Activated CD4-positive, alpha-beta T cell treated with anti-CD3 and anti-CD28 coated beads, Interleukin-2, amount 50 U/mL, for 1 hour (primary cell): ENCODE data around the gene FAM161A.

Experiments used
- DNase-seq: peaks from one replicate; pipeline ENCODE4 v3.0.0-alpha.2; 2020

Gene FAM161A

DNA sequence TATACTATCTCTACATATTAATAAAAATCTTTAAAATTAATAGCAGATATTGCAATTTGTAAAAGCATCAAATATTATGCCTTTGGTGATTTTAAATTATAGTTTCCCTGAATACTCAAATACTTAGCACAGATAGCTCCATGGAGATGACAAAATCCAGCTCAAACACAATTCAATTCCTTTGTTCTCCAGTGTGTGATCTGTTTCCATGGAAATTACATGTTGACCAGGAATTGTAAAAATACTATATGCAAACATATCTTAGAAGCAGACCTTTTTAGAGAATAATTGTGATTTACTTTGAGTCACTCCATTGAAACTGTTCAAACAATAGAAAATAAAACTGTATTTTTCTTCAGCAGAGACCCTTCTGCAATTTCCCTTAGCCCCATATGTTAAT, 68.3 kb downstream of the FAM161A start:
- no peak for DNase-seq

DNA sequence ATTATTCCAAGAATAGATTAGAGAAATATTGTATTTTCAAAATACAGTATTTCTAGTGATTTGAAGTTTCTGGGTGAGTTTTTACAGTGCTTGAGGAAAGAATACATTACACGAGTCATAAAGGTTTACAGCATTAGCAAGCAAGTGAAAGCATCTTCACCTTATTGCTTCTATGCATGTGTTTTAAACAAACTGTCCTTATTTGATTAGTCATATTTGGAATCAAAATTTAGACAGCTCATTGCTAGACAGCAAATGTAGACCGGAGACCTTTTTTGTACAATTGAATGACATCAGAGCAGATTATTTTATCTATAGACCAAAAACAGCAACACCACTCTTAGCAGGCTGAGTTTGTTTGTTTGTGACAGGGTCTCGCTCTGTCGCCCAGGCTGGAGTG, 69.2 kb downstream of the FAM161A start:
- DNase-seq: no peak

DNA sequence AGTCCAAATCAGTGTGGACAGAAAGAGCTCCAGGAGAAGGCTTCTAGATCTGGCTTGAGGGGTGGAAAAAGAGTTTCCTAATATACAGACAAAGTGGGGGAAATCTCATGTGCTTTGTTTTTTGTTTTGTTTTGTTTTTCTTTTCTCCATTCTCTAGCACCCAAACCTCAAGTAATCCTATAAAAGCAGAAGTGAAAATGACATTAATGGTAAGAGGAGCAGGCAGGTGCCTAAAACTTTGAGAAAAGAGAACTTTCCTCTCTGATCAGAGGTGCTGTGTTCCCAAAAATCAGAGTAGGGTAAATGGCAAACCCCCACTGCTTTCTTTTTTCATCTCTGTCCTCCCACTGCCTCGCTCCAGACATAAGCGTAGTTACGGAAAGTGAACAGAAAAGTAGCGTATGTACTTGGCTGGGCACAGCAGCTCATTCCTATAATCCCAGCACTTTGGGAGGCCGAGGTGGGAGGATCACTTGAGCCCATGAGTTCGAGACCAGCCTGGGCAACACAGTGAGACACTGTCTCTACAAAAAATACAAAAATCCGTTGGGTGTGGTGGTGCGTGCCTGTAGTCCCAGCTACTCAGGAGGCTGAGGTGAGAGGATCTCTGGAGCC, 77.8 kb downstream of the FAM161A start:
- DNase-seq: no peak
